H1 (cell line): ENCODE measurements around the gene TBC1D3B. TPM values are rescaled to one million over a fixed set of nuclear protein-coding genes. Genes with fewer than 3 reads are reported as not detected.
A peak's percentile ranks its signal among the peaks of the same experiment; 100 is the strongest.
"Not testable (repeated sequence)": the region's sequence is repeated elsewhere in the genome, so short reads cannot be mapped to it uniquely, and the experiment has no call there.

ENCODE experiments used
- CTCF ChIA-PET: fragments of 300-600 bp; sonication (Branson Sonifier 250); formaldehyde crosslinking; loops from one replicate; lab custom pipeline; 2021; ENCODE audit not compliant: partially characterized antibody; lab: Charles Lee
- POLR2A ChIA-PET: fragments of 300-600 bp; sonication (Branson Sonifier 250); formaldehyde crosslinking; loops from one replicate; lab custom pipeline; 2021; ENCODE audit warnings: inconsistent platforms; ENCODE audit not compliant: partially characterized antibody; lab: Charles Lee
- DNase-seq, 2 experiments: peaks; one replicate each; pipeline versions ENCODE4 v3.0.0 to v3.0.0-alpha.2; 2010 to 2022; ENCODE audit warnings: low spot score in 2 of 2, low read depth in 1 of 2, mixed read lengths in 1 of 2
- FAIRE-seq: peaks from 2 replicates; lab custom pipeline; 2011; peaks lifted over from hg19 to GRCh38; lab: Jason Lieb, UNC
- H2AFZ ChIP-seq: 2 replicates; pipeline ENCODE4 v1.8.1; 2012; ENCODE audit warnings: low read length, inconsistent platforms
- H2AK5ac ChIP-seq: 2 replicates; pipeline ENCODE4 v1.6.1; 2013; ENCODE audit warnings: low read depth, low read length
- H2BK120ac ChIP-seq: replicated peaks from 2 replicates; pipeline ENCODE3; 2013; ENCODE audit warnings: low read depth, low read length, inconsistent platforms
- H2BK12ac ChIP-seq: 2 replicates; pipeline ENCODE4 v1.6.1; 2013; ENCODE audit warnings: low read depth, low read length
- H2BK15ac ChIP-seq: 2 replicates; pipeline ENCODE4 v1.6.1; 2013; ENCODE audit warnings: low read length
- H2BK20ac ChIP-seq: 2 replicates; pipeline ENCODE4 v1.6.1; 2013; ENCODE audit warnings: low read length
- H2BK5ac ChIP-seq: 2 replicates; pipeline ENCODE4 v1.6.1; 2013; ENCODE audit warnings: low read depth, low read length
- H3K14ac ChIP-seq: 2 replicates; pipeline ENCODE4 v1.6.1; 2013; ENCODE audit warnings: inconsistent platforms; ENCODE audit not compliant: insufficient read length
- H3K18ac ChIP-seq: 2 replicates; pipeline ENCODE4 v1.6.1; 2013; ENCODE audit warnings: low read length; ENCODE audit errors: extremely low read depth
- H3K23ac ChIP-seq: 2 replicates; pipeline ENCODE4 v1.6.1; 2013; ENCODE audit warnings: inconsistent platforms; ENCODE audit not compliant: insufficient read length
- H3K23me2 ChIP-seq: 2 replicates; pipeline ENCODE4 v1.6.1; 2013; ENCODE audit warnings: low read depth, low read length
- H3K27ac ChIP-seq: 2 replicates; pipeline ENCODE4 v1.6.1; 2011; ENCODE audit warnings: low read depth, low read length, inconsistent platforms
- H3K27me3 ChIP-seq, 4 experiments: replicated peaks in 1 of 4; 1 replicate in 1 of 4; 2 replicates in 3 of 4; pipeline versions ENCODE4 v1.6.1 to v1.8.1; 2011 to 2013; ENCODE audit warnings: low read length in 3 of 4, mild to moderate bottlenecking in 3 of 4, inconsistent platforms in 2 of 4, mixed read lengths in 2 of 4, moderate library complexity in 1 of 4; ENCODE audit not compliant: control insufficient read depth in 3 of 4, insufficient read depth in 3 of 4; ENCODE audit errors: extremely low read depth in 1 of 4
- H3K36me3 ChIP-seq, 4 experiments: 2 replicates each; pipeline versions ENCODE4 v1.6.1 to v1.8.1; 2011 to 2013; ENCODE audit warnings: mild to moderate bottlenecking in 4 of 4, low read length in 3 of 4, moderate library complexity in 2 of 4, control low read depth in 1 of 4, inconsistent platforms in 1 of 4; ENCODE audit not compliant: insufficient read depth in 4 of 4, control insufficient read depth in 2 of 4
- H3K4ac ChIP-seq: replicated peaks from 2 replicates; pipeline ENCODE3; 2013; ENCODE audit warnings: low read length, low read depth, mixed read lengths, inconsistent platforms; ENCODE audit not compliant: insufficient read length
- H3K4me1 ChIP-seq, 4 experiments: replicated peaks in 1 of 4; 1 replicate in 1 of 4; 2 replicates in 3 of 4; pipeline versions ENCODE4 v1.6.1 to v1.8.1; 2011 to 2013; ENCODE audit warnings: low read length in 3 of 4, inconsistent platforms in 2 of 4, mixed read lengths in 1 of 4; ENCODE audit not compliant: insufficient read depth in 4 of 4, control insufficient read depth in 3 of 4
- H3K4me2 ChIP-seq, 2 experiments: 2 replicates each; pipeline versions ENCODE4 v1.6.1 to v1.8.1; 2011 to 2013; ENCODE audit warnings: low read depth in 2 of 2, low read length in 2 of 2, control low read depth in 1 of 2, inconsistent platforms in 1 of 2, mild to moderate bottlenecking in 1 of 2; ENCODE audit not compliant: insufficient read depth in 1 of 2
- H3K4me3 ChIP-seq, 4 experiments: fragments of 200-600, 300-600 bp in 1 of 4; sonication (generic), shearing (Covaris generic), sonication (Bioruptor Twin) in 1 of 4; 2 replicates each; pipeline versions ENCODE4 v1.5.1 to v1.8.1; 2011 to 2016; ENCODE audit warnings: low read length in 4 of 4, low read depth in 3 of 4, control low read depth in 2 of 4, inconsistent platforms in 2 of 4, mild to moderate bottlenecking in 2 of 4, mixed read lengths in 1 of 4, moderate library complexity in 1 of 4; ENCODE audit not compliant: insufficient read depth in 2 of 4; ENCODE audit errors: extremely low read depth in 1 of 4
- H3K56ac ChIP-seq: replicated peaks from 2 replicates; pipeline ENCODE3; 2013; ENCODE audit warnings: low read depth, mild to moderate bottlenecking, mixed read lengths, low read length, inconsistent platforms; ENCODE audit not compliant: insufficient read length
- H3K79me1 ChIP-seq: 2 replicates; pipeline ENCODE4 v1.6.1; 2013; ENCODE audit warnings: low read depth, low read length, control low read depth
- H3K79me2 ChIP-seq, 2 experiments: 2 replicates each; pipeline versions ENCODE4 v1.6.1 to v1.8.1; 2012 to 2013; ENCODE audit warnings: low read length in 2 of 2, mild to moderate bottlenecking in 2 of 2, inconsistent platforms in 1 of 2; ENCODE audit not compliant: insufficient read depth in 2 of 2, control insufficient read depth in 1 of 2
- H3K9ac ChIP-seq, 4 experiments: replicated peaks in 1 of 4; 1 replicate in 1 of 4; 2 replicates in 3 of 4; pipeline versions ENCODE4 v1.6.1 to v1.8.1; 2011 to 2013; ENCODE audit warnings: low read depth in 3 of 4, low read length in 3 of 4, control low read depth in 2 of 4, mild to moderate bottlenecking in 2 of 4, moderate library complexity in 2 of 4, inconsistent platforms in 1 of 4; ENCODE audit errors: extremely low read depth in 1 of 4
- H3K9me3 ChIP-seq, 2 experiments: 2 replicates each; pipeline versions ENCODE4 v1.6.1 to v1.8.1; 2012 to 2013; ENCODE audit warnings: mild to moderate bottlenecking in 2 of 2, moderate library complexity in 2 of 2, control low read depth in 1 of 2, inconsistent platforms in 1 of 2, low read depth in 1 of 2, low read length in 1 of 2, mixed read lengths in 1 of 2; ENCODE audit not compliant: insufficient read depth in 2 of 2
- H4K20me1 ChIP-seq, 2 experiments: replicated peaks in 1 of 2; 2 replicates each; pipeline versions ENCODE3 to v1.8.1; 2011 to 2013; ENCODE audit warnings: inconsistent platforms in 2 of 2, low read length in 2 of 2, mild to moderate bottlenecking in 1 of 2; ENCODE audit not compliant: insufficient read depth in 2 of 2, control insufficient read depth in 1 of 2
- H4K5ac ChIP-seq: 2 replicates; pipeline ENCODE4 v1.6.1; 2013; ENCODE audit warnings: low read length, low read depth, mixed read lengths, inconsistent platforms; ENCODE audit not compliant: insufficient read length
- H4K8ac ChIP-seq: 2 replicates; pipeline ENCODE4 v1.8.0; 2013; ENCODE audit warnings: mild to moderate bottlenecking, moderate library complexity, low read length, inconsistent platforms; ENCODE audit not compliant: insufficient read depth; ENCODE audit errors: extremely low read depth
- H4K91ac ChIP-seq: replicated peaks from 2 replicates; pipeline ENCODE3; 2013; ENCODE audit warnings: low read length, mixed read lengths, inconsistent platforms; ENCODE audit not compliant: insufficient read length
- WGBS, 2 experiments: shearing (Covaris generic) in 1 of 2; methylation state at CpG; one replicate each; pipeline versions ENCODE4 v1.1.6 to v1.1.7; 2013 to 2015; ENCODE audit warnings: low lambda C conversion rate in 2 of 2, mixed read lengths in 2 of 2, inconsistent platforms in 1 of 2, low coverage in 1 of 2, missing lambda C conversion rate in 1 of 2; ENCODE audit not compliant: insufficient replicate concordance in 2 of 2, insufficient coverage in 1 of 2, insufficient read length in 1 of 2; ENCODE audit errors: extremely low coverage in 1 of 2, missing lambda C conversion rate in 1 of 2; 5-methylcytosine and 5-hydroxymethylcytosine counted together
- polyA plus RNA-seq, 7 experiments: library from polyadenylated mRNA; depleted of rRNA in 3 of 7; stranded (reverse) in 5 of 7; unstranded in 2 of 7; fragments of >200 nt in 5 of 7; fragments of 200-250 nt in 2 of 7; gene quantifications; 1 replicate in 5 of 7; 2 replicates in 1 of 7; 4 replicates in 1 of 7; pipeline versions ENCODE4 v1.2.1 to v1.2.3, GENCODE V29; 2011 to 2013; ENCODE audit warnings: missing spikeins in 2 of 7, mixed read lengths in 2 of 7
- total RNA-seq: library from RNA; stranded (reverse); fragmentation: NEBNext Ultra II Directional; extraction: Animal tissue kit (Norgen Biotek cat#: 25700); gene quantifications from 2 replicates; pipeline ENCODE4 v1.2.1, GENCODE V29; 2021

The TBC1D3B gene
- total and polyA plus RNA-seq, 2 of the 8 experiments (the other 6 are each of a cell fraction or from before 2014, with no cell fraction given): 0.54 to 6.2 TPM

- H3K14ac ChIP-seq, H2BK20ac ChIP-seq, FAIRE-seq, H3K23me2 ChIP-seq, H3K79me2 ChIP-seq, H3K36me3 ChIP-seq, H3K23ac ChIP-seq, H3K4me3 ChIP-seq, POLR2A ChIA-PET, H2AFZ ChIP-seq, H2BK15ac ChIP-seq, H4K91ac ChIP-seq, H3K18ac ChIP-seq, H2BK12ac ChIP-seq, H3K56ac ChIP-seq, H3K4me1 ChIP-seq, H4K20me1 ChIP-seq, H2BK5ac ChIP-seq, H3K4me2 ChIP-seq, H3K27me3 ChIP-seq, H2BK120ac ChIP-seq, H4K8ac ChIP-seq, H3K9ac ChIP-seq, H3K79me1 ChIP-seq, H3K27ac ChIP-seq, H3K4ac ChIP-seq, H3K9me3 ChIP-seq, H4K5ac ChIP-seq, H2AK5ac ChIP-seq: not testable (repeated sequence)
- peak in 1 of 2 experiments; percentile 48 for DNase-seq
- CTCF ChIA-PET: interaction anchor here (1.4 kb wide), 1 partner anchor 8 kb away, joined by 5 read pairs; no protein-coding TSS in a partner anchor
- 91% methylated on average over 8 of the region's 8 CpGs; no CpG with 5 or more reads in 1 of the 2 experiments for WGBS, 2 experiments
Observed at GRCh38 chr17:36201506-36201905, 25.1 kb upstream of the TBC1D3B start.

GRCh38 chr17:36201102-36201501 is 24.7 kb upstream of the TBC1D3B start:
- H3K27ac ChIP-seq, POLR2A ChIA-PET: not testable (repeated sequence)
- 89% methylated on average over 2 of the region's 4 CpGs; no CpG with 5 or more reads in 1 of the 2 experiments for WGBS, 2 experiments

More at GRCh38 chr17:36201102-36201501, 24.7 kb upstream of the TBC1D3B start:
- H3K23me2 ChIP-seq, DNase-seq, H4K8ac ChIP-seq, H3K4me1 ChIP-seq, H3K27me3 ChIP-seq, H3K4me2 ChIP-seq, H2BK12ac ChIP-seq, H3K36me3 ChIP-seq, H3K9ac ChIP-seq, H3K9me3 ChIP-seq, H2BK120ac ChIP-seq, H3K14ac ChIP-seq, CTCF ChIA-PET, H3K4ac ChIP-seq, H2BK5ac ChIP-seq, H3K23ac ChIP-seq, H3K4me3 ChIP-seq, H4K91ac ChIP-seq, FAIRE-seq, H4K20me1 ChIP-seq, H2AK5ac ChIP-seq, H3K18ac ChIP-seq, H3K79me2 ChIP-seq, H2BK15ac ChIP-seq, H3K56ac ChIP-seq, H2BK20ac ChIP-seq, H3K79me1 ChIP-seq, H4K5ac ChIP-seq, H2AFZ ChIP-seq: not testable (repeated sequence)
